WTC11 (cell line): ENCODE measurements around the gene ZDHHC6. TPM values are rescaled to one million over a fixed set of nuclear protein-coding genes. Genes with fewer than 3 reads are reported as not detected.
"Not testable (repeated sequence)": the region's sequence is repeated elsewhere in the genome, so short reads cannot be mapped to it uniquely, and the experiment has no call there.

Source experiments
- ATAC-seq: fragments of 200-7000 bp; cut with Tn5 transposase; 2 replicates; pipeline ENCODE4 v1.10.0; 2021; ENCODE audit warnings: mild to moderate bottlenecking, moderate library complexity
- CTCF ChIA-PET: fragments of 300-600 bp; sonication (Branson Sonifier 250); formaldehyde crosslinking; loops from one replicate; lab custom pipeline; 2021; ENCODE audit warnings: antibody characterized with exemption; lab: Charles Lee
- POLR2A ChIA-PET: fragments of 350-600 bp; sonication (Branson Sonifier 250); formaldehyde crosslinking; loops from one replicate; lab custom pipeline; 2021; ENCODE audit warnings: antibody characterized with exemption; lab: Charles Lee
- DNase-seq: peaks from one replicate; pipeline ENCODE4 v3.0.0; 2021; ENCODE audit warnings: low spot score
- H3K27ac Mint-ChIP-seq: 2 replicates; pipeline ENCODE4 v1.8.0; 2021; ENCODE audit warnings: mixed read lengths
- H3K27me3 Mint-ChIP-seq: 2 replicates; pipeline ENCODE4 v1.8.0; 2021; ENCODE audit warnings: low read depth, mild to moderate bottlenecking, moderate library complexity, mixed read lengths
- H3K36me3 Mint-ChIP-seq: 2 replicates; pipeline ENCODE4 v1.8.0; 2021; ENCODE audit warnings: mixed read lengths
- H3K4me1 Mint-ChIP-seq: 2 replicates; pipeline ENCODE4 v1.8.0; 2022; ENCODE audit warnings: mixed read lengths
- H3K4me3 Mint-ChIP-seq: 2 replicates; pipeline ENCODE4 v1.8.0; 2021; ENCODE audit warnings: mild to moderate bottlenecking, moderate library complexity, mixed read lengths
- H3K9me3 Mint-ChIP-seq: 2 replicates; pipeline ENCODE4 v1.8.0; 2021; ENCODE audit warnings: mixed read lengths
- AR ChIP-seq: fragments of 250-450 bp; sonication (Bioruptor Pico); IDR thresholded peaks from 2 replicates; pipeline ENCODE4 v1.9.0; 2021; ENCODE audit warnings: mild to moderate bottlenecking
- ARID4B ChIP-seq: sonication (generic); formaldehyde crosslinking; IDR thresholded peaks from 2 replicates; pipeline ENCODE4 v1.8.0; 2023; ENCODE audit warnings: missing genetic modification reagents, mild to moderate bottlenecking, borderline replicate concordance
- CREB1 ChIP-seq: sonication (generic); formaldehyde crosslinking; IDR thresholded peaks from 2 replicates; pipeline ENCODE4 v1.8.0; 2023; ENCODE audit warnings: mild to moderate bottlenecking, missing genetic modification reagents
- E2F1 ChIP-seq: sonication (generic); formaldehyde crosslinking; IDR thresholded peaks from 2 replicates; pipeline ENCODE4 v1.8.0; 2022; ENCODE audit warnings: mild to moderate bottlenecking, missing genetic modification reagents
- ERG ChIP-seq: fragments of 250-450 bp; sonication (Bioruptor Pico); IDR thresholded peaks from 2 replicates; pipeline ENCODE4 v1.8.0; 2021; ENCODE audit warnings: mild to moderate bottlenecking
- FOXJ3 ChIP-seq: sonication (generic); formaldehyde crosslinking; IDR thresholded peaks from 2 replicates; pipeline ENCODE4 v1.9.0; 2021; ENCODE audit warnings: missing genetic modification reagents, mild to moderate bottlenecking, borderline replicate concordance
- GRHL2 ChIP-seq: fragments of 250-450 bp; sonication (Bioruptor Pico); IDR thresholded peaks from 2 replicates; pipeline ENCODE4 v1.8.0; 2022; ENCODE audit warnings: mild to moderate bottlenecking, moderate library complexity; ENCODE audit not compliant: insufficient replicate concordance, severe bottlenecking
- MXD4 ChIP-seq: fragments of 250-450 bp; sonication (Bioruptor Pico); IDR thresholded peaks from 2 replicates; pipeline ENCODE4 v1.8.0; 2021; ENCODE audit warnings: mild to moderate bottlenecking, moderate library complexity, borderline replicate concordance
- NFE2L1 ChIP-seq: sonication (generic); formaldehyde crosslinking; IDR thresholded peaks from 2 replicates; pipeline ENCODE4 v1.8.1; 2023; ENCODE audit warnings: missing genetic modification reagents
- OVOL2 ChIP-seq: fragments of 250-450 bp; sonication (Bioruptor Pico); IDR thresholded peaks from 2 replicates; pipeline ENCODE4 v1.9.0; 2021; ENCODE audit warnings: mild to moderate bottlenecking, borderline replicate concordance
- PREB ChIP-seq: sonication (generic); formaldehyde crosslinking; IDR thresholded peaks from 2 replicates; pipeline ENCODE4 v1.8.1; 2022; ENCODE audit warnings: mild to moderate bottlenecking, missing genetic modification reagents, moderate library complexity, borderline replicate concordance
- RORB ChIP-seq: fragments of 250-450 bp; sonication (Bioruptor Pico); IDR thresholded peaks from 2 replicates; pipeline ENCODE4 v1.9.0; 2021; ENCODE audit warnings: mild to moderate bottlenecking
- SMAD4 ChIP-seq: sonication (generic); formaldehyde crosslinking; IDR thresholded peaks from 2 replicates; pipeline ENCODE4 v1.8.0; 2022; ENCODE audit warnings: mild to moderate bottlenecking, missing genetic modification reagents
- SOX15 ChIP-seq: fragments of 250-450 bp; sonication (Bioruptor Pico); IDR thresholded peaks from 2 replicates; pipeline ENCODE4 v1.9.0; 2021; ENCODE audit warnings: mild to moderate bottlenecking
- SP1 ChIP-seq: sonication (generic); formaldehyde crosslinking; conservative IDR thresholded peaks from 2 replicates; pipeline ENCODE4 v1.8.1; 2022; ENCODE audit warnings: missing genetic modification reagents
- TEAD1 ChIP-seq: sonication (generic); formaldehyde crosslinking; IDR thresholded peaks from 2 replicates; pipeline ENCODE4 v1.8.0; 2022; ENCODE audit warnings: mild to moderate bottlenecking, missing genetic modification reagents
- ZBTB21 ChIP-seq: sonication (generic); formaldehyde crosslinking; IDR thresholded peaks from 2 replicates; pipeline ENCODE4 v1.8.1; 2023; ENCODE audit warnings: mild to moderate bottlenecking, missing genetic modification reagents, borderline replicate concordance
- ZMAT4 ChIP-seq: fragments of 250-450 bp; sonication (Bioruptor Pico); IDR thresholded peaks from 2 replicates; pipeline ENCODE4 v1.9.0; 2021; ENCODE audit warnings: mild to moderate bottlenecking
- ZNF121 ChIP-seq: sonication (generic); formaldehyde crosslinking; IDR thresholded peaks from 2 replicates; pipeline ENCODE4 v1.8.0; 2023; ENCODE audit warnings: missing genetic modification reagents
- ZNF232 ChIP-seq: sonication (generic); formaldehyde crosslinking; IDR thresholded peaks from 2 replicates; pipeline ENCODE4 v1.8.0; 2022; ENCODE audit warnings: mild to moderate bottlenecking, missing genetic modification reagents
- ZSCAN18 ChIP-seq: fragments of 250-450 bp; sonication (Bioruptor Pico); IDR thresholded peaks from 2 replicates; pipeline ENCODE4 v2.1.2; 2022; ENCODE audit warnings: mild to moderate bottlenecking, moderate library complexity
- total RNA-seq: library from RNA; stranded (reverse); gene quantifications from 3 replicates; pipeline ENCODE4 v1.2.3, GENCODE V29; 2021

ZDHHC6 gene
- total RNA-seq, 1 experiment from 2014 or later, result 22.1 TPM

- no peaks in the 10 kb centered on the region for H3K27me3 Mint-ChIP-seq
- ATAC-seq (no peak), DNase-seq (no peak)
- H3K36me3 Mint-ChIP-seq, result no peaks in the 10 kb centered on the region
- H3K9me3 Mint-ChIP-seq, result no peaks in the 10 kb centered on the region
- no peaks in the 10 kb centered on the region; the same call in 1 of the 2 replicates for H3K4me1 Mint-ChIP-seq
- ChIA-PET CTCF (no interaction called here), POLR2A (no interaction called here)
- no peak overlapping the region for H3K27ac Mint-ChIP-seq
- H3K4me3 Mint-ChIP-seq, result no peak overlapping the region
- TF ChIP-seq ZSCAN18 (CRISPR knock-in tag), result no peak
- no peak for TF ChIP-seq AR (CRISPR knock-in tag)
- no peak for TF ChIP-seq CREB1 (CRISPR knock-in tag)
- TF ChIP-seq ZNF232 (CRISPR knock-in tag), result no peak
- TF ChIP-seq GRHL2 (CRISPR knock-in tag), result no peak
- no peak for TF ChIP-seq ZMAT4 (CRISPR knock-in tag)
- TF ChIP-seq SMAD4 (CRISPR knock-in tag), result no peak
- TF ChIP-seq SOX15 (CRISPR knock-in tag), result no peak
- no peak for TF ChIP-seq PREB (CRISPR knock-in tag)
- TF ChIP-seq MXD4 (CRISPR knock-in tag), result no peak
Observed at GRCh38 chr10:112388548-112388947, 58.2 kb downstream of the ZDHHC6 start.

GRCh38 chr10:112388056-112388455 lies 58.7 kb downstream of the ZDHHC6 start:
- ATAC-seq, H3K27me3 Mint-ChIP-seq, CTCF ChIA-PET, H3K36me3 Mint-ChIP-seq, DNase-seq, H3K4me1 Mint-ChIP-seq, H3K9me3 Mint-ChIP-seq, H3K27ac Mint-ChIP-seq, POLR2A ChIA-PET, H3K4me3 Mint-ChIP-seq: not testable (repeated sequence)

GRCh38 chr10:112385201-112385600 lies 61.5 kb downstream of the ZDHHC6 start:
- Mint-ChIP-seq H3K27ac (no peak overlapping the region), H3K4me1 (no peaks in the 10 kb centered on the region; the same call in 1 of the 2 replicates), H3K27me3 (no peaks in the 10 kb centered on the region), H3K36me3 (no peaks in the 10 kb centered on the region), H3K4me3 (no peak overlapping the region), H3K9me3 (no peaks in the 10 kb centered on the region)
- DNase-seq, result no peak
- ChIA-PET POLR2A (no interaction called here), CTCF (no interaction called here)
- no peak for ATAC-seq
- TF ChIP-seq OVOL2, result no peak
- no peak for TF ChIP-seq MXD4 (CRISPR knock-in tag)
- TF ChIP-seq E2F1 (CRISPR knock-in tag), result no peak
- no peak for TF ChIP-seq ZBTB21 (CRISPR knock-in tag)
- TF ChIP-seq TEAD1 (CRISPR knock-in tag), result no peak
- TF ChIP-seq FOXJ3 (CRISPR knock-in tag), result no peak
- TF ChIP-seq SP1, result no peak
- no peak for TF ChIP-seq ARID4B
- no peak for TF ChIP-seq ERG (CRISPR knock-in tag)
- no peak for TF ChIP-seq ZNF121 (CRISPR knock-in tag)
- TF ChIP-seq RORB, result no peak
- TF ChIP-seq NFE2L1 (CRISPR knock-in tag), result no peak
- TF ChIP-seq GRHL2 (CRISPR knock-in tag), result no peak
